Measurements from ENCODE around the gene IQCE.

DNA sequence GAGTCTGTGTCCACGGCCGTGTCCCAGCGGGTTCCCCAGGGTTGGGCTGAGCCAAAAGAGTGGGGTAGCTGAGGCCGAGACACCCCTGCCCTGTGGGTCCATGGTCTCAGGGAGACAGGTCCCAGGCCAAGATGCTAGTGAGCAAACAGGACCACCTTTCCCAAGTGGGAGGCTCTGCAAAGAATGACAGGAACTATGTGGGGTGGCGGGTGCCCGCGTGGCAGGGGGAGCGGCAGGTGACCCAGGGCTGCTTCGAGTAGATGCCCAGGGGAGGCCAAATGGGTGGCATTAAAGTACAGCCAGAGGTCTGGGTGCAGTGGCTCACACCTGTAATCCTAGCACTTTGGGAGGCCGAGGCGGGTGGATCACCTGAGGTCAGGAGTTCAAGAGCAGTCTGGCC is 91.2 kb downstream of the IQCE start:
- no peak for TF ChIP-seq CTCF (IDR thresholded peaks at IDR 0.05; ENCODE audit: low read length)
- TF ChIP-seq EZH2 (IDR thresholded peaks at IDR 0.05; ENCODE audit: borderline replicate concordance, low read length), result no peak
